Fibroblast of lung (primary cell): ENCODE measurements around the gene OGDHL.

Experiments used
- CTCF ChIP-seq, 2 donors: IDR thresholded peaks in 1 of 2; conservative IDR thresholded peaks in 1 of 2; 1 replicate in 1 of 2; 2 replicates in 1 of 2; pipeline ENCODE4 v1.5.1; 2011 to 2012; ENCODE audit warnings: low read length in 2 of 2, control low read depth in 1 of 2, inconsistent platforms in 1 of 2, low read depth in 1 of 2, mild to moderate bottlenecking in 1 of 2
- EZH2 ChIP-seq: IDR thresholded peaks from 2 replicates; pipeline ENCODE4 v1.5.1; 2012; ENCODE audit warnings: low read length, control low read depth, mild to moderate bottlenecking; ENCODE audit errors: missing control alignments

DNA sequence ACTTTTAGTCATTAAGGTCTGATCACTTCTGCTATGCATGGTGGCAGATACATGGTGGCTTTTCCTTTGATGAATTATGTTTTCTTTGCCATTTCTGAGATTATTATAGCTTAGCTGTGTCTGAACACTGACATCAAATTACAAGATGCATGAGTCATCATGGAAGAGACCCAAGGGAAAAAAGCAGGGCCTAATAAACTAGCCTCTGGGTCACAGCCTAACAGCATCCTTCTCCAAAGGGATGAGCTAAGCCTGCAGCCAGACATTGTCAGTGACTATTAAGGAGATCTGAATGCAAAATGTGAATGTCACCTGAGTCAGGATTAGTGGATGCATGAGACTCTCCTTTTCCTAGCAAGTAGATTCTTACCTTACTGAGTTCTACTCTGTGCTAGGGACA, 19.1 kb upstream of the OGDHL start:
- TF ChIP-seq CTCF (conservative IDR thresholded peaks at IDR 0.05 in 1 of 2, IDR thresholded peaks at IDR 0.05 in 1 of 2; ENCODE audit: low read depth in 1 of 2, low read length in 2 of 2) (no peak), EZH2 (no peak)
